Activated gamma-delta T cell treated with anti-CD3 and anti-CD28 coated beads, Interleukin-2, amount 50 U/mL, for 16 hours (primary cell): ENCODE results near the gene OPTN.
"Not testable (repeated sequence)": the region's sequence is repeated elsewhere in the genome, so short reads cannot be mapped to it uniquely, and the experiment has no call there.

ENCODE experiments used
- DNase-seq: peaks from one replicate; pipeline ENCODE4 v3.0.0-alpha.2; 2020; ENCODE audit warnings: low read depth

OPTN gene

GRCh38 chr10:13120786-13121499 is 21.0 kb downstream of the OPTN start:
- no peak for DNase-seq

- DNase-seq, result no peak
Measured at GRCh38 chr10:13121500-13121854, 21.5 kb downstream of the OPTN start.

DNA sequence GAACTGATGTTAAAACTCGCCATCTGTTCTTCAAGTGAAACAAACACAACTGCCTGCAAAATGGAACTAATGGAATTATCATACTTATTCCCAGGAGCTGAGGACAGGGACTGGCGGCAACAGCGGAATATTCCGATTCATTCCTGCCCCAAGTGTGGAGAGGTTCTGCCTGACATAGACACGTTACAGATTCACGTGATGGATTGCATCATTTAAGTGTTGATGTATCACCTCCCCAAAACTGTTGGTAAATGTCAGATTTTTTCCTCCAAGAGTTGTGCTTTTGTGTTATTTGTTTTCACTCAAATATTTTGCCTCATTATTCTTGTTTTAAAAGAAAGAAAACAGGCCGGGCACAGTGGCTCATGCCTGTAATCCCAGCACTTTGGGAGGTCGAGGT is 36.7 kb downstream of the OPTN start:
- no peak for DNase-seq

GRCh38 chr10:13139150-13139549 is 39.2 kb downstream of the OPTN start:
- no peak for DNase-seq

- DNase-seq, result no peak
Measured at GRCh38 chr10:13139676-13140075, 39.7 kb downstream of the OPTN start.

DNA sequence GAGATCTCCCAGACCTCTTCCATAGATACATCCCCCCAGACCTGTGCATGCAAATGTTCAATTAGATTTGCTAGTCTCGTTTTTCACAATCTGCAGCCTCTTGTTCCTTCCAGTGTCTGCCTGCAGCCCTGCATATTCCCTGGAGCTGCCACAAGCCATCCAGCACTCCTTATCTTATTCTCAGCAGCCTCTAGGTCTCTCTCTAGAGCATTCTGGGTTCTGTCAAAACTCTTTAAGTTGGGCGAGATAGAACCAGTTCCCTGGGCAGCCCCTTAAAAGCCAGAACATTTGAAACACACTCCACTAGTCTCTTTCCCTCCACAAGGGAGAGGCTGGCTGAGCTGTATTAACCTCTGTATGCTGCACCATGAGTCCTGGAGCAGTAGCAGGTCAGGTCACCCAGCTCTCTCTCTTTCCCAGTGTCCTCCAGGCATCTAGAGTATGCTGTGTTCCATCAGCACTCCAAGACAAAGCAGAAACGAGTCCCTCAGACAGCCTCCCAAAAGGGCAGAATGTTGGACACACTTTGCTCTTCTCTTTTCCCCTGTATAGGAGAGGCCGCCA is 40.7 kb downstream of the OPTN start:
- DNase-seq, result no peak

DNA sequence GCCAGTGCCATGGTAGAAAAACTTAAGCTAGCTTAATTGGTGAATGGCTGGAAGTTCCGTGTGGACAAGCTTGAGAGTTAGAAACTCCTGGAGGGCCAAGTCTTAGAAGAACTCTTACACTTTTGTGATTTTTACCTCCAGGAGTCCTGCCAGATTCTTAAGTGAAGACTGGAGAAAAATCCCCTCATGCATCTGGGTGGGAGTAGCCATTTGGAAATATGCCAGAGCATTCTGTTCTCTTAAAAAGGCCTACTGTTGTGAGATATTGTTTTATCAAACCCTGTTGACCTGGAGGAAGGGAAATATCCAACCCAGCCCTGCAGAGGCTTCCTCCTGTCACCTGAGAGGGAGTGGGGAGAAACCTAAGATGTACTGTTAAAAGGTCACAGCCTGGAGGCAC is 43.8 kb downstream of the OPTN start:
- no peak for DNase-seq

DNA sequence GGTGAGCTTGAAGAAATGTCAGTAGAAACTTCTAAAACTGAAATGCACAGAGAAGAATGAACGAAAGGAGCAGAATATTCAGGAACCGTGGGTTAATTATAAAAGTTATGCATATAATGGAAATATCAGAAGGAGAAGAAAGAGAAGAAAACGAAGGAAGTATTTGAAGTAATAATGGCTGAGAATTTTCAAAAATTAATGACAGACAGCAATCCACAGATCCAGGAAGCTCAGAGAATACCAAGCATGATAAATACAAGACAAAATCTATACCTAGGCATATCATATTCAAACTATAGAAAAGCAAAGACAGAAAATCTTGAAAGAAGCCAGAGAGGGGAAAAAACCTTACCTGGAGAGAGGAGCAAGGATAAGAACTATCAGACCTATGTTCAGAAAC is 44.9 kb downstream of the OPTN start:
- DNase-seq, result no peak

GRCh38 chr10:13146379-13146778 is 46.4 kb downstream of the OPTN start:
- no peak for DNase-seq

GRCh38 chr10:13147161-13147560 is 47.2 kb downstream of the OPTN start:
- DNase-seq, result no peak

- DNase-seq, result no peak
Measured at GRCh38 chr10:13152296-13152695, 52.3 kb downstream of the OPTN start.

DNA sequence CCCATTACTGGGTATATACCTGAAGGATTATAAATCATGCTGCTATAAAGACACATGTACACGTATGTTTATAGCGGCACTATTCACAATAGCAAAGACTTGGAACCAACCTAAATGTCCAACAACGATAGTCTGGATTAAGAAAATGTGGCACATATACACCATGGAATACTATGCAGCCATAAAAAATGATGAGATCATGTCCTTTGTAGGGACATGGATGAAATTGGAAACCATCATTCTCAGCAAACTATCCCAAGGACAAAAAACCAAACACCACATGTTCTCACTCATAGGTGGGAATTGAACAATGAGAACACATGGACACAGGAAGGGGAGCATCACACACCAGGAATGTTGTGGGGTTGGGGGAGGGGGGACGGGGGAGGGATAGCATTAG is 55.9 kb downstream of the OPTN start:
- not testable (repeated sequence) for DNase-seq

DNA sequence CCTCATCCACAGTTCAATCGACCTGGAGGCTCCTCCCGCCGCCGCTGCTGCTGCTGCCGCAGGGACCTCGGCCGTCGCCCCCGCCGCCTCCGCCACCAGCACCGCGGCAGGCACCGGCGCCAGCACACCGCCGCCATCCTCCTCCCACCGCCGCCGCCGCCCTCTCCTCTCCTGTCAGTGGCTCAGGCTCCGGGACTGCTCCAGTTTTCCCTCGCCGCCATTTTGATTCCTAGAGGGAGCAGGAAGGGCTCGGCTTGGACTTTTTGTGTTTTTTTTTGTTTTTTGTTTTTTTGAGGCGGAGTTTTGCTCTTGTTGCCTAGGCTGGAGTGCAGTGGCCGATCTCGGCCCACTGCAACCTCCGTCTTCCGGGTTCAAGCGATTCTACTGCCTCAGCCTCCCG is 58.4 kb downstream of the OPTN start:
- DNase-seq, result no peak

GRCh38 chr10:13160934-13161856 is 61.2 kb downstream of the OPTN start, which contains the start of gene MCM10:
Gene MCM10 (plus strand): TSS chr10:13161558. CDS start chr10:13164203, 2,645 bp downstream.
- DNase-seq, result peak; percentile 95

GRCh38 chr10:13161857-13162271 is 61.9 kb downstream of the OPTN start:
- no peak for DNase-seq

DNA sequence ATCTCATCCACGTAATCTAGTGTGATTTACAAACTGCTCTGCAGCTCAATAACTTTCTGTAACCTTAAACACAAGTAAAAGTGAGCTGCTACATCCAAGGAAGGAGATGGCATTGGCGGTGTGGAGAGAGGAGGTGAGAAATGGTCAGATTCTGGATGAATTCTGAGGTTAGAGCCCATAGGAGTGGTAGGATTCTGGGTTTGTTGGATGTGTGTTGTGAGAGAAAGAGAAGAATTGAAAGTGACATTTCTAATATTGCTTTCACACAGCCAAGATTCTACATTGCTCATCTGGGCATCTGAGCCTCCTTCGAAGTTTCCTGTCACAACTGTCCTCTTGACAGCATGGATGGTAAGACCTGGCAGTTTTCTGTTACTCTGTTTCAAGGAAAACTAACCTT is 63.9 kb downstream of the OPTN start:
- DNase-seq, result no peak

DNA sequence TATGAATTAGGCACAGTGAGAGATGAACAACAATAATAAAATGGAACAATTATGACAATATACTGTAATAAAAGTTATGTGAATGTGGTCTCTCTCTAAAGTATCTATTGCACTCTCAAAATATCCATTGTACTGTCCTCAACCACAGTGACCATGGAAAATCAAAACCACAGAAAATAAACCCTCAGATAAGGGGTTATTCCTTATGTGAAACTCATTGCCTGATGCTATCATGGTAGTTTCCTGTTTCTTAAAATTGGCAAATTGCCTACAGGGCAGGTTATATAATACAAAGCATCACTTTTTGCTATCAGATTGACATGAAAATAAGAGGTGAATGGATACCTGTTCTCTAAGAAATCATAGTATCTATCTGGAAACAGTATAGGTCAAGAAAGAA is 65.2 kb downstream of the OPTN start:
- no peak for DNase-seq

GRCh38 chr10:13167568-13167967 is 67.6 kb downstream of the OPTN start:
- no peak for DNase-seq

GRCh38 chr10:13168781-13169180 is 68.8 kb downstream of the OPTN start:
- no peak for DNase-seq

GRCh38 chr10:13173616-13174015 is 73.7 kb downstream of the OPTN start:
- no peak for DNase-seq

- DNase-seq, result no peak
Measured at GRCh38 chr10:13180788-13181187, 80.8 kb downstream of the OPTN start.

DNA sequence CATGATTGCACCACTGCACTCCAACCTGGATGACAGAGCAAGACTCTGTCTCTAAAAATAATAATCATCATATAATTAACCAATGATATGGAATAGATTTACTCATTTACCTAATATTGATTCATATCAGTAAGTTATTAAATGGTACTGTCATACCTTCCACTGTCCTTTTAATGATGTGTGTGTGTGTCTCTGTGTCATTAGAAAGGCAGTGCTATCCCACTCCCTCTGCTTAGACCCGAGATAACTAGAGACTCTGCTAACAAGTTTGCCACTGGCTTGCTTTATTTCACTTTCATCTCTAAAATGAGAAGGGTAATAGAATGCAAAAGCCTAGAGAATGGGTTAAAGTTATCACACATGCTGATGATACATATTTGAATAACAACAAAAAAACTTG is 82.5 kb downstream of the OPTN start:
- no peak for DNase-seq

GRCh38 chr10:13183625-13184024 is 83.7 kb downstream of the OPTN start:
- no peak for DNase-seq
